Measurements from ENCODE around the gene DENND2D. TPM values are rescaled to one million over a fixed set of nuclear protein-coding genes. Genes with fewer than 3 reads are reported as not detected.

The DENND2D gene
- total and polyA plus RNA-seq, 2 experiments from 2014 or later, result 2.5 to 3.0 TPM

- TF ChIP-seq ZNF462 (CRISPR knock-in tag; IDR thresholded peaks at IDR 0.05) (no peak), ZNF114 (CRISPR knock-in tag; IDR thresholded peaks at IDR 0.05) (no peak), STAT1 (IDR thresholded peaks at IDR 0.05; ENCODE audit: unreplicated experiment) (no peak)
Measured at GRCh38 chr1:111234866-111235265, 34.4 kb upstream of the DENND2D start (continued).

GRCh38 chr1:111234258-111234657 lies 33.8 kb upstream of the DENND2D start:
- no peaks in the 10 kb centered on the region for H3K36me3 Mint-ChIP-seq (ENCODE audit: low read depth)
- Histone ChIP-seq H3K4me1 (ENCODE audit: insufficient read depth) (0 out of 2 replicates have a peak, but pooled peaks cover 6% of the 10 kb centered on the region), H3K27me3 (ENCODE audit: insufficient read depth) (no peaks in the 10 kb centered on the region), H3K36me3 (ENCODE audit: insufficient read depth) (no peaks in the 10 kb centered on the region), H4K20me1 (replicated peaks; ENCODE audit: insufficient read depth) (no peaks in the 10 kb centered on the region), H3K27ac (ENCODE audit: low read depth) (no peak overlapping the region), H2AFZ (no peak overlapping the region), H3F3A (replicated peaks; ENCODE audit: low read depth) (no peaks in the 10 kb centered on the region), H3K79me2 (replicated peaks; ENCODE audit: insufficient read depth) (no peaks in the 10 kb centered on the region), H3K4me2 (no peak overlapping the region), H3K9me2 (ENCODE audit: insufficient read depth) (peaks cover 37% of the 10 kb centered on the region), H3K4me3 (no peak overlapping the region)
- ATAC-seq, result no peak
- DNase-seq (ENCODE audit: low spot score), result no peak
- H3K27me3 Mint-ChIP-seq (ENCODE audit: insufficient read depth, low read depth, poor library complexity), result peaks cover 2% of the 10 kb centered on the region
- H3K4me3 Mint-ChIP-seq, result no peak overlapping the region
- H3K4me1 Mint-ChIP-seq, result peaks cover 22% of the 10 kb centered on the region
- no peaks in the 10 kb centered on the region; the same call in 2 of the 3 replicates for H3K9me3 Mint-ChIP-seq
- H3K27ac Mint-ChIP-seq, result no peak overlapping the region
- TF ChIP-seq CTCF (conservative IDR thresholded peaks at IDR 0.05; ENCODE audit: low read depth in 2 of 2) (no peak), STAT1 (IDR thresholded peaks at IDR 0.05; ENCODE audit: unreplicated experiment) (no peak), ZNF331 (CRISPR knock-in tag; IDR thresholded peaks at IDR 0.05; ENCODE audit: low read depth) (no peak), ZNF462 (CRISPR knock-in tag; IDR thresholded peaks at IDR 0.05) (no peak)
- TF ChIP-seq, protein P1, sequence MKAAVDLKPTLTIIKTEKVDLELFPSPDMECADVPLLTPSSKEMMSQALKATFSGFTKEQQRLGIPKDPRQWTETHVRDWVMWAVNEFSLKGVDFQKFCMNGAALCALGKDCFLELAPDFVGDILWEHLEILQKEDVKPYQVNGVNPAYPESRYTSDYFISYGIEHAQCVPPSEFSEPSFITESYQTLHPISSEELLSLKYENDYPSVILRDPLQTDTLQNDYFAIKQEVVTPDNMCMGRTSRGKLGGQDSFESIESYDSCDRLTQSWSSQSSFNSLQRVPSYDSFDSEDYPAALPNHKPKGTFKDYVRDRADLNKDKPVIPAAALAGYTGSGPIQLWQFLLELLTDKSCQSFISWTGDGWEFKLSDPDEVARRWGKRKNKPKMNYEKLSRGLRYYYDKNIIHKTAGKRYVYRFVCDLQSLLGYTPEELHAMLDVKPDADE (IDR thresholded peaks at IDR 0.05), result no peak
